GM12891 (cell line): Measurements from ENCODE around the gene NTN3.

Experiments used
- POLR2A ChIP-seq: IDR thresholded peaks from 2 replicates; pipeline ENCODE4 v1.6.1; 2011; ENCODE audit warnings: low read depth, low read length, control low read depth
- POLR2AphosphoS5 ChIP-seq: IDR thresholded peaks from 2 replicates; pipeline ENCODE4 v1.6.1; 2011; ENCODE audit warnings: low read depth, low read length, control low read depth
- SPI1 ChIP-seq: IDR thresholded peaks from 2 replicates; pipeline ENCODE4 v1.6.1; 2011; ENCODE audit warnings: low read depth, low read length, control low read depth
- TAF1 ChIP-seq: IDR thresholded peaks from 2 replicates; pipeline ENCODE4 v1.6.1; 2011; ENCODE audit warnings: low read depth, low read length, control low read depth

DNA sequence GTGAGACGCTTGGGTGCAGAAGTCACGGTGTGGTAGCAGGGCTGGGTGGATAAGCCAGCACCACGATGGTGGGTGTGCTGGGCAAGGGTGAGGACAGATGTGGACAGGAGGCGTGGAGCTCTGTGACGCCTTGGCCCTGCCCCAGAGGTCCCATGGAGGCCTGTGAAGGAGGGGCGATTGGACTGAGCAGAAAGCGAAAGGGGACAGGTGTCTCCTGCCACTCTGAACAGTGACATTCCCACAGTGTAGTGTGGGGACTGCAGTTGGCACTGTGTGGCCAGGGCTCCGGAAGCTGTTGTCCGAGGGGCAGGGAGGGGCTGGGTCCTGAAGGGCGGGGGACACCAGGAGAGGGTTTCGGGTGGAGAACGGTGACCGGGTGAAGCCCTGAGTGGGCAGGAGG, 11.2 kb downstream of the NTN3 start:
- TF ChIP-seq POLR2A (no peak), TAF1 (no peak), POLR2AphosphoS5 (no peak), SPI1 (no peak)
